NB4 (cell line): ENCODE data around the gene GATA5.

Experiments
- MAX ChIP-seq: IDR thresholded peaks from 2 replicates; pipeline ENCODE4 v1.6.1; 2011; ENCODE audit warnings: low read depth, low read length
- MYC ChIP-seq: IDR thresholded peaks from 2 replicates; pipeline ENCODE4 v1.6.1; 2011; ENCODE audit warnings: low read depth, low read length
- POLR2A ChIP-seq: IDR thresholded peaks from 2 replicates; pipeline ENCODE4 v1.6.1; 2011; ENCODE audit warnings: mild to moderate bottlenecking; ENCODE audit not compliant: insufficient read length; ENCODE audit errors: extremely low read depth
- TF ChIP-seq, protein P1 (sequence below): IDR thresholded peaks from one replicate; pipeline ENCODE4 v1.5.1; 2012; ENCODE audit warnings: low read depth, low read length

- TF ChIP-seq, protein P1, sequence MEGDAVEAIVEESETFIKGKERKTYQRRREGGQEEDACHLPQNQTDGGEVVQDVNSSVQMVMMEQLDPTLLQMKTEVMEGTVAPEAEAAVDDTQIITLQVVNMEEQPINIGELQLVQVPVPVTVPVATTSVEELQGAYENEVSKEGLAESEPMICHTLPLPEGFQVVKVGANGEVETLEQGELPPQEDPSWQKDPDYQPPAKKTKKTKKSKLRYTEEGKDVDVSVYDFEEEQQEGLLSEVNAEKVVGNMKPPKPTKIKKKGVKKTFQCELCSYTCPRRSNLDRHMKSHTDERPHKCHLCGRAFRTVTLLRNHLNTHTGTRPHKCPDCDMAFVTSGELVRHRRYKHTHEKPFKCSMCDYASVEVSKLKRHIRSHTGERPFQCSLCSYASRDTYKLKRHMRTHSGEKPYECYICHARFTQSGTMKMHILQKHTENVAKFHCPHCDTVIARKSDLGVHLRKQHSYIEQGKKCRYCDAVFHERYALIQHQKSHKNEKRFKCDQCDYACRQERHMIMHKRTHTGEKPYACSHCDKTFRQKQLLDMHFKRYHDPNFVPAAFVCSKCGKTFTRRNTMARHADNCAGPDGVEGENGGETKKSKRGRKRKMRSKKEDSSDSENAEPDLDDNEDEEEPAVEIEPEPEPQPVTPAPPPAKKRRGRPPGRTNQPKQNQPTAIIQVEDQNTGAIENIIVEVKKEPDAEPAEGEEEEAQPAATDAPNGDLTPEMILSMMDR: no peak
- no peak for TF ChIP-seq POLR2A
- no peak for TF ChIP-seq MAX
- no peak for TF ChIP-seq MYC
These were observed 3.9 kb upstream of the GATA5 start for GRCh38 chr20:62479656-62480055.
